ENCODE data around the gene SNPH. TPM values are rescaled to one million over a fixed set of nuclear protein-coding genes. Genes with fewer than 3 reads are reported as not detected.

The SNPH gene
- total and polyA plus RNA-seq, 2 of the 8 experiments (the other 6 are each of a cell fraction or from before 2014, with no cell fraction given) = 0.98 to 4.9 TPM

DNA sequence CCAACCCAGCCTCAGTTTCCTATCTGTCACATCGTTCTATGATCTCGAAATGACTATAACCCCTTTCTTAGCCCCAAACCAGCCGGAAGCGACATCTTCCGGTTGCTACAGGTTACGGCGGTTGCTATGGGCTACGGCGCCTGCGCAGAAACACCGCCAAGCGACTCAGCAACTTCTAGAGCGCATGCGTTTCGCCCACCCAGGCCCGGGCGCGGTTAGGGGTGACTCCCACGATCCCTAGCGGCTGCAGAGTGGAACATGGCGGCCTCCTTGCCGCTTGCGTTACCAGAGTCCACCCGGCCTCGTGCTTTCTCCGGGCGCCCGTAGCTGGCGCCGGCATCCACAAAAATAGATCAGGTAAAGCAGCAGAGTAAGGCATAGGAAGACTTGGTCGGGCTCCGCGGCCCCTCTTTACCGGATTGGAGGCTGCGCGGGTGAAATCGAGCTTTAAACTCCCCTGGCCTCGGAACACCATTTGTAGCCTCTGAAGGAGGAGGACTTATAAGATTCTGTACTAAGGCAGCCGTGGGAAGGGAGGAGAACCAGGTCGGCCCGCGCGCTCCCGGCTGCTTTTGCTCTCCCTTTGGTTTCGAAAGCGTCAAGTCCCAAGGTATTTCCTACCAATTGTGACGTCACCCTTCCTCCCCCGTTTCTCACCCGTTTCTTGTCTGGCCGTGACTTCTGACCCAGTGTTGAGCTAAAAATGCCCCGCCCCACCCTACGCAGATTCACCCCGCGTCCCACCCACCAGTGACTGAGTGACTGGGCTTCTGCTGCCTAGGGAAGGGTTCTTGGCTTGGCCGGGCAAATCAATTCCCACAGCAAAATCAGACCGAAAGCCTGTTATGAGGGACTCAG is 59.3 kb downstream of the SNPH start (continued):
- TF ChIP-seq CREB1 (IDR thresholded peaks at IDR 0.05) (peak; percentile 77), SP4 (IDR thresholded peaks at IDR 0.05; ENCODE audit: low read length) (no peak), POLR2AphosphoS5 (IDR thresholded peaks at IDR 0.05; ENCODE audit: low read depth, low read length) (peak; percentile 91), CHD1 (IDR thresholded peaks at IDR 0.05; ENCODE audit: low read depth, low read length) (no peak), KDM4A (IDR thresholded peaks at IDR 0.05; ENCODE audit: low read depth, low read length, severe bottlenecking) (peak; percentile 36), ASH2L (IDR thresholded peaks at IDR 0.05; ENCODE audit: low read length) (peak; percentile 83), JUND (IDR thresholded peaks at IDR 0.05; ENCODE audit: low read length) (peak; percentile 85; the same call in 1 of the 2 replicates), PHF8 (conservative IDR thresholded peaks at IDR 0.05; ENCODE audit: low read depth, low read length) (peak; percentile 100), TAF7 (optimal IDR thresholded peaks at IDR 0.05; ENCODE audit: borderline replicate concordance, low read depth, low read length) (peak; percentile 73), SAP30 (IDR thresholded peaks at IDR 0.05; ENCODE audit: insufficient read depth, insufficient replicate concordance, low read length) (no peak), SIN3A (conservative IDR thresholded peaks at IDR 0.05 in 1 of 2, IDR thresholded peaks at IDR 0.05 in 1 of 2; ENCODE audit: low read depth in 1 of 2, low read length in 2 of 2) (peak; percentile 55 to 62; a peak in 2 of 4 replicates), SIRT6 (IDR thresholded peaks at IDR 0.05; ENCODE audit: low read length) (no peak), TBP (IDR thresholded peaks at IDR 0.05; ENCODE audit: low read depth, low read length) (peak; percentile 83), YY1 (IDR thresholded peaks at IDR 0.05; ENCODE audit: low read depth, low read length) (peak; percentile 94), HDAC6 (IDR thresholded peaks at IDR 0.05; ENCODE audit: low read depth, low read length) (no peak), TAF1 (IDR thresholded peaks at IDR 0.05; ENCODE audit: low read depth, low read length) (peak; percentile 94), KDM5A (IDR thresholded peaks at IDR 0.05; ENCODE audit: low read length) (no peak; the same call in 1 of the 2 replicates), POLR2A (IDR thresholded peaks at IDR 0.05; ENCODE audit: control extremely low read depth in 1 of 2, low read depth in 2 of 2, low read length in 2 of 2) (peak; percentile 95 to 98), NANOG (IDR thresholded peaks at IDR 0.05; ENCODE audit: insufficient read depth, low read depth, low read length, poor library complexity, severe bottlenecking) (no peak)
- TF ChIP-seq, protein P1, sequence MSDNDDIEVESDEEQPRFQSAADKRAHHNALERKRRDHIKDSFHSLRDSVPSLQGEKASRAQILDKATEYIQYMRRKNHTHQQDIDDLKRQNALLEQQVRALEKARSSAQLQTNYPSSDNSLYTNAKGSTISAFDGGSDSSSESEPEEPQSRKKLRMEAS (IDR thresholded peaks at IDR 0.05) = peak; percentile 75
- TF ChIP-seq, protein P2, sequence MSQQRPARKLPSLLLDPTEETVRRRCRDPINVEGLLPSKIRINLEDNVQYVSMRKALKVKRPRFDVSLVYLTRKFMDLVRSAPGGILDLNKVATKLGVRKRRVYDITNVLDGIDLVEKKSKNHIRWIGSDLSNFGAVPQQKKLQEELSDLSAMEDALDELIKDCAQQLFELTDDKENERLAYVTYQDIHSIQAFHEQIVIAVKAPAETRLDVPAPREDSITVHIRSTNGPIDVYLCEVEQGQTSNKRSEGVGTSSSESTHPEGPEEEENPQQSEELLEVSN (IDR thresholded peaks at IDR 0.05) = peak; percentile 56; the same call in 1 of the 2 replicates

Measured in H1 (cell line).